Vagina (tissue), 2 donors: ENCODE results near the gene LMBR1.

ENCODE experiments used
- POLR2A ChIP-seq, 2 donors: fragments of 450-650 bp; IDR thresholded peaks; one replicate each; pipeline ENCODE4 v1.6.1; 2017; ENCODE audit warnings: antibody characterized with exemption in 2 of 2, mild to moderate bottlenecking in 2 of 2, moderate library complexity in 2 of 2
- TF ChIP-seq, protein P1 (sequence below), 3 experiments: fragments of 450-650 bp in 2 of 3; fragments of 200-600 bp in 1 of 3; sonication (generic) in 1 of 3; IDR thresholded peaks; one replicate each; pipeline ENCODE4 v1.5.1; 2017 to 2019; ENCODE audit warnings: antibody characterized with exemption in 3 of 3, mild to moderate bottlenecking in 2 of 3, moderate library complexity in 2 of 3

DNA sequence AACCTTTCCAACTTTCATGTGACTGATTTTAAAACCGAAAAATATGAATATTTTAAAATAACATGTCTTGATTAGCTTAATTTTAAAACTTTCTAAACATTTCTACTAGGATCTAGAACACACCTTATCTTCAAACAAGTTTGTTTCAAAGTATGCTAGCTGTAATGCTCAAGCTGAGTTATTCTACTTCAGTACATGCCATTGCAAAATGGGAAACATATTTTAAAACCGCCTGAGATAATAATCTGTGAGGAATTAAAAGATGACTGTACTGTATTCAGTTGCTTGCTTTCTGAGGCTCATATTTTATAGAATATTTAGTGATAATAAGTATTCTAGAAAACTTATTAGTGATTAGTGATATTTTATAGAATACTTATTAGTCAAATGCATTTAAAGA, 99.6 kb downstream of the LMBR1 start:
- TF ChIP-seq, protein P1, sequence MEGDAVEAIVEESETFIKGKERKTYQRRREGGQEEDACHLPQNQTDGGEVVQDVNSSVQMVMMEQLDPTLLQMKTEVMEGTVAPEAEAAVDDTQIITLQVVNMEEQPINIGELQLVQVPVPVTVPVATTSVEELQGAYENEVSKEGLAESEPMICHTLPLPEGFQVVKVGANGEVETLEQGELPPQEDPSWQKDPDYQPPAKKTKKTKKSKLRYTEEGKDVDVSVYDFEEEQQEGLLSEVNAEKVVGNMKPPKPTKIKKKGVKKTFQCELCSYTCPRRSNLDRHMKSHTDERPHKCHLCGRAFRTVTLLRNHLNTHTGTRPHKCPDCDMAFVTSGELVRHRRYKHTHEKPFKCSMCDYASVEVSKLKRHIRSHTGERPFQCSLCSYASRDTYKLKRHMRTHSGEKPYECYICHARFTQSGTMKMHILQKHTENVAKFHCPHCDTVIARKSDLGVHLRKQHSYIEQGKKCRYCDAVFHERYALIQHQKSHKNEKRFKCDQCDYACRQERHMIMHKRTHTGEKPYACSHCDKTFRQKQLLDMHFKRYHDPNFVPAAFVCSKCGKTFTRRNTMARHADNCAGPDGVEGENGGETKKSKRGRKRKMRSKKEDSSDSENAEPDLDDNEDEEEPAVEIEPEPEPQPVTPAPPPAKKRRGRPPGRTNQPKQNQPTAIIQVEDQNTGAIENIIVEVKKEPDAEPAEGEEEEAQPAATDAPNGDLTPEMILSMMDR (IDR thresholded peaks at IDR 0.05) = no peak
- no peak for TF ChIP-seq POLR2A (IDR thresholded peaks at IDR 0.05)
